K562 (cell line): Measurements from ENCODE around the gene CORO2A. TPM values are rescaled to one million over a fixed set of nuclear protein-coding genes. Genes with fewer than 3 reads are reported as not detected.

Source experiments
- ESRRA ChIP-seq: fragments of 450-650 bp; IDR thresholded peaks from 2 replicates; pipeline ENCODE4 v1.6.1; 2014; ENCODE audit warnings: low read depth, mild to moderate bottlenecking, moderate library complexity, borderline replicate concordance
- HDAC8 ChIP-seq: fragments of 450-650 bp; IDR thresholded peaks from 2 replicates; pipeline ENCODE4 v1.6.1; 2016; ENCODE audit warnings: mild to moderate bottlenecking, missing genetic modification characterization, moderate library complexity, missing compliant biosample characterization
- HMBOX1 ChIP-seq: sonication (generic); IDR thresholded peaks from 2 replicates; pipeline ENCODE4 v1.6.1; 2016
- HNRNPLL ChIP-seq: fragments of 200-400 bp; formaldehyde crosslinking; IDR thresholded peaks from 2 replicates; pipeline ENCODE4 v1.6.1; 2017; ENCODE audit warnings: low read length, low read depth, mild to moderate bottlenecking; ENCODE audit not compliant: poor library complexity, severe bottlenecking
- HOXB6 ChIP-seq: fragments of 250-450 bp; sonication (Bioruptor Pico); IDR thresholded peaks from 2 replicates; pipeline ENCODE4 v1.5.1; 2022; ENCODE audit warnings: mild to moderate bottlenecking, borderline replicate concordance
- JUN ChIP-seq, 2 experiments: sonication (generic) in 1 of 2; formaldehyde crosslinking in 1 of 2; IDR thresholded peaks; 2 replicates each; pipeline versions ENCODE4 v1.6.1 to v1.8.0; 2012 to 2022; ENCODE audit warnings: borderline replicate concordance in 2 of 2, mild to moderate bottlenecking in 2 of 2, improper control_type of control experiment in 1 of 2, low read depth in 1 of 2, low read length in 1 of 2, missing genetic modification reagents in 1 of 2
- MAFF ChIP-seq: IDR thresholded peaks from 2 replicates; pipeline ENCODE4 v1.6.1; 2012; ENCODE audit warnings: low read length, improper control_type of control experiment
- MED1 ChIP-seq: sonication (generic); formaldehyde crosslinking; IDR thresholded peaks from 2 replicates; pipeline ENCODE4 v1.8.1; 2023; ENCODE audit warnings: missing genetic modification reagents, borderline replicate concordance
- MIER1 ChIP-seq: fragments of 450-650 bp; IDR thresholded peaks from 2 replicates; pipeline ENCODE4 v1.6.1; 2016; ENCODE audit warnings: antibody characterized with exemption, mild to moderate bottlenecking, low read depth
- NR2C2 ChIP-seq, 2 experiments: fragments of 200-800 bp in 1 of 2; sonication (Bioruptor generic) in 1 of 2; sonication (generic) in 1 of 2; formaldehyde crosslinking in 1 of 2; IDR thresholded peaks; 2 replicates each; pipeline versions ENCODE4 v1.6.1 to v1.8.0; 2016 to 2022; ENCODE audit warnings: mild to moderate bottlenecking in 1 of 2, missing compliant biosample characterization in 1 of 2, missing genetic modification characterization in 1 of 2, missing genetic modification reagents in 1 of 2
- PBX2 ChIP-seq, 2 experiments: IDR thresholded peaks in 1 of 2; conservative IDR thresholded peaks in 1 of 2; 2 replicates each; pipeline ENCODE4 v1.6.1; 2016; ENCODE audit warnings: low read depth in 2 of 2, mild to moderate bottlenecking in 1 of 2, missing compliant biosample characterization in 1 of 2, missing genetic modification characterization in 1 of 2, moderate library complexity in 1 of 2
- PHTF2 ChIP-seq: fragments of 250-450 bp; sonication (Bioruptor Pico); IDR thresholded peaks from 2 replicates; pipeline ENCODE4 v1.5.0; 2021; ENCODE audit warnings: mild to moderate bottlenecking
- POLR2A ChIP-seq: fragments of 450-650 bp; conservative IDR thresholded peaks from 2 replicates; pipeline ENCODE4 v1.6.1; 2016
- POLR2G ChIP-seq: fragments of 200-400 bp; formaldehyde crosslinking; IDR thresholded peaks from 2 replicates; pipeline ENCODE4 v1.6.1; 2017; ENCODE audit warnings: low read depth, mild to moderate bottlenecking, antibody characterized with exemption, low read length, moderate library complexity
- SIX5 ChIP-seq, 2 experiments: IDR thresholded peaks; 2 replicates each; pipeline ENCODE4 v1.6.1; 2011; ENCODE audit warnings: low read length in 2 of 2, borderline replicate concordance in 1 of 2, low read depth in 1 of 2, mild to moderate bottlenecking in 1 of 2, moderate library complexity in 1 of 2; ENCODE audit not compliant: insufficient read depth in 1 of 2
- SMARCA5 ChIP-seq: fragments of 450-650 bp; IDR thresholded peaks from 2 replicates; pipeline ENCODE4 v1.6.1; 2016
- TEAD1 ChIP-seq, 2 experiments: fragments of 450-650 bp in 1 of 2; sonication (generic) in 1 of 2; formaldehyde crosslinking; IDR thresholded peaks; 2 replicates each; pipeline versions ENCODE4 v1.4.0 to v1.8.0; 2020 to 2022; ENCODE audit warnings: mild to moderate bottlenecking in 2 of 2, missing genetic modification reagents in 1 of 2
- TEAD4 ChIP-seq, 2 experiments: sonication (generic) in 1 of 2; formaldehyde crosslinking in 1 of 2; IDR thresholded peaks; 2 replicates each; pipeline versions ENCODE4 v1.6.1 to v1.8.0; 2012 to 2022; ENCODE audit warnings: borderline replicate concordance in 1 of 2, inconsistent platforms in 1 of 2, low read length in 1 of 2, mild to moderate bottlenecking in 1 of 2, missing genetic modification reagents in 1 of 2
- ZNF143 ChIP-seq: sonication (generic); formaldehyde crosslinking; IDR thresholded peaks from 2 replicates; pipeline ENCODE4 v1.9.0; 2022; ENCODE audit warnings: mild to moderate bottlenecking, missing genetic modification reagents
- ZNF512 ChIP-seq: IDR thresholded peaks from 2 replicates; pipeline ENCODE4 v1.6.1; 2016; ENCODE audit warnings: missing genetic modification characterization, missing compliant biosample characterization
- polyA plus RNA-seq, 8 experiments: library from polyadenylated mRNA; depleted of rRNA in 4 of 8; stranded (reverse) in 5 of 8; unstranded in 3 of 8; fragments of >200 nt; fragmentation: Nextera tagmentation in 2 of 8; fragmentation: Illumina TruSeq in 1 of 8; extraction: Ambion mirVana in 2 of 8; extraction: Trizol in 1 of 8; gene quantifications; 2 replicates each; pipeline versions ENCODE4 v1.2.1 to v1.2.3, GENCODE V29; 2011 to 2014; ENCODE audit warnings: inconsistent platforms in 1 of 8, missing spikeins in 1 of 8
- total RNA-seq, 7 experiments: library from RNA; depleted of rRNA in 6 of 7; stranded (reverse); fragments of >200 nt in 6 of 7; fragmentation: Illumina TruSeq in 2 of 7; extraction: Trizol in 2 of 7; gene quantifications; 2 replicates each; pipeline versions ENCODE4 v1.2.1 to v1.2.3, GENCODE V29; 2011 to 2021; ENCODE audit warnings: low replicate concordance in 1 of 7

Gene CORO2A
- total and polyA plus RNA-seq, 9 of the 15 experiments (the other 6 are each of a cell fraction or from before 2014, with no cell fraction given): 9.5 to 26.6 (median 18.0) TPM

- no peak for TF ChIP-seq ZNF512 (tag)
- no peak for TF ChIP-seq HNRNPLL
- peak; percentile 67 for TF ChIP-seq POLR2A
- no peak for TF ChIP-seq SMARCA5
- no peak for TF ChIP-seq HOXB6
- TF ChIP-seq HMBOX1: no peak
- TF ChIP-seq ZNF143 (CRISPR knock-in tag): no peak
- TF ChIP-seq POLR2G: peak; percentile 83
- TF ChIP-seq MIER1: no peak
- TF ChIP-seq NR2C2 (CRISPR knock-in tag; IDR thresholded peaks at IDR 0.05): peak; percentile 11; the same call in 1 of the 2 replicates
- TF ChIP-seq NR2C2 (tag; IDR thresholded peaks at IDR 0.05): peak; percentile 72
- peak; percentile 17; the same call in 1 of the 2 replicates for TF ChIP-seq HDAC8 (tag)
- no peak for TF ChIP-seq MED1 (CRISPR knock-in tag)
- no peak for TF ChIP-seq MAFF
- TF ChIP-seq SIX5 (IDR thresholded peaks at IDR 0.05; ENCODE audit: borderline replicate concordance in 1 of 2, insufficient read depth in 1 of 2, low read depth in 1 of 2, low read length in 2 of 2): no peak
- TF ChIP-seq TEAD4 (IDR thresholded peaks at IDR 0.05; ENCODE audit: low read length): no peak
- TF ChIP-seq TEAD4 (CRISPR knock-in tag; IDR thresholded peaks at IDR 0.05; ENCODE audit: borderline replicate concordance): peak; percentile 48; the same call in 1 of the 2 replicates
- TF ChIP-seq PHTF2 (CRISPR knock-in tag): no peak
- TF ChIP-seq ESRRA: peak; percentile 59
- TF ChIP-seq JUN (IDR thresholded peaks at IDR 0.05; ENCODE audit: borderline replicate concordance, low read depth, low read length): no peak
- 0 out of 2 replicates have a peak, but pooled peaks have one; percentile 34 for TF ChIP-seq JUN (CRISPR knock-in tag; IDR thresholded peaks at IDR 0.05; ENCODE audit: borderline replicate concordance)
- TF ChIP-seq PBX2 (CRISPR knock-in tag; IDR thresholded peaks at IDR 0.05; ENCODE audit: low read depth): no peak
- no peak for TF ChIP-seq PBX2 (tag; conservative IDR thresholded peaks at IDR 0.05; ENCODE audit: low read depth)
- peak in 1 of 2 experiments; percentile 50; a peak in 1 of 4 replicates for TF ChIP-seq TEAD1 (CRISPR knock-in tag; IDR thresholded peaks at IDR 0.05)
Observed at GRCh38 chr9:98118640-98119601, 73.5 kb downstream of the CORO2A start, which contains the start of gene TRIM14 (continued).
